ENCODE data around the gene CFAP46. TPM values are rescaled to one million over a fixed set of nuclear protein-coding genes. Genes with fewer than 3 reads are reported as not detected.

Gene CFAP46
- total and polyA plus RNA-seq, 10 of the 15 experiments (the other 5 are each of a cell fraction or from before 2014, with no cell fraction given), result 0.01 to 0.18 (median 0.03) TPM; not detected in 7

- H3K9ac ChIP-seq (ENCODE audit: control insufficient read depth, insufficient read depth, low read length), result no peak overlapping the region
- no peak overlapping the region for H3K27ac ChIP-seq (ENCODE audit: control insufficient read depth, insufficient read depth)
- POLR2A ChIA-PET, result no interaction called here
- no peak overlapping the region for H3K4me2 ChIP-seq (ENCODE audit: control insufficient read depth, insufficient read depth)
- SMC1A ChIA-PET (ENCODE audit: uncharacterized antibody, unreplicated experiment), result no interaction called here
- FAIRE-seq, result no peak
- no peaks in the 10 kb centered on the region for H3K27me3 ChIP-seq (replicated peaks in 1 of 2; ENCODE audit: control insufficient read depth in 2 of 2, insufficient read depth in 2 of 2, low read length in 1 of 2)
- DNase-seq (ENCODE audit: low read depth, low spot score), result no peak
- RAD21 ChIA-PET (ENCODE audit: unreplicated experiment), result no interaction called here
- CTCF ChIA-PET, result interaction anchor here (0.6 kb wide), 1 partner anchor 128 kb away, joined by 3 read pairs; no protein-coding TSS in a partner anchor
- no peaks in the 10 kb centered on the region for H3K36me3 ChIP-seq (ENCODE audit: control insufficient read depth in 2 of 2, insufficient read depth in 2 of 2, low read length in 1 of 2)
- WGBS (ENCODE audit: insufficient coverage, insufficient replicate concordance, low lambda C conversion rate, missing lambda C conversion rate), result 47% methylated on average over 21 of the region's 25 CpGs
- no peaks in the 10 kb centered on the region for H3K4me1 ChIP-seq (ENCODE audit: control insufficient read depth, insufficient read depth, low read length)
- no peaks in the 10 kb centered on the region for H3K9me3 ChIP-seq (replicated peaks; ENCODE audit: control insufficient read depth, insufficient read depth, low read length)
- in situ Hi-C loops (cut with MboI) (no loop called here), intact Hi-C loops (cut with micrococcal nuclease; ENCODE audit: unreplicated experiment) (no loop called here)
- no peak overlapping the region for H2AFZ ChIP-seq (ENCODE audit: control insufficient read depth, low read depth, low read length)
- no peak for ATAC-seq
- no TSS peak for BruUV-seq (replicated peaks)
- H4K20me1 ChIP-seq (ENCODE audit: control insufficient read depth, insufficient read depth), result no peaks in the 10 kb centered on the region
- no peaks in the 10 kb centered on the region for H3K79me2 ChIP-seq (ENCODE audit: control insufficient read depth, insufficient read depth, low read length)
- H3K4me3 ChIP-seq, result no peak overlapping the region
- TF ChIP-seq ZNF622 (IDR thresholded peaks at IDR 0.05), result no peak
- TF ChIP-seq BCL11A (IDR thresholded peaks at IDR 0.05; ENCODE audit: low read depth, low read length), result no peak
- no peak for TF ChIP-seq SMARCA5 (IDR thresholded peaks at IDR 0.05)
- TF ChIP-seq MYB (IDR thresholded peaks at IDR 0.05; ENCODE audit: borderline replicate concordance, low read depth, low read length), result no peak
- TF ChIP-seq LARP7 (IDR thresholded peaks at IDR 0.05), result no peak
- TF ChIP-seq EP300 (IDR thresholded peaks at IDR 0.05; ENCODE audit: borderline replicate concordance in 1 of 2, control insufficient read depth in 1 of 2, low read depth in 2 of 2, low read length in 2 of 2), result no peak
- TF ChIP-seq NRF1 (conservative IDR thresholded peaks at IDR 0.05; ENCODE audit: low read depth, low read length), result no peak
- TF ChIP-seq, protein P1, sequence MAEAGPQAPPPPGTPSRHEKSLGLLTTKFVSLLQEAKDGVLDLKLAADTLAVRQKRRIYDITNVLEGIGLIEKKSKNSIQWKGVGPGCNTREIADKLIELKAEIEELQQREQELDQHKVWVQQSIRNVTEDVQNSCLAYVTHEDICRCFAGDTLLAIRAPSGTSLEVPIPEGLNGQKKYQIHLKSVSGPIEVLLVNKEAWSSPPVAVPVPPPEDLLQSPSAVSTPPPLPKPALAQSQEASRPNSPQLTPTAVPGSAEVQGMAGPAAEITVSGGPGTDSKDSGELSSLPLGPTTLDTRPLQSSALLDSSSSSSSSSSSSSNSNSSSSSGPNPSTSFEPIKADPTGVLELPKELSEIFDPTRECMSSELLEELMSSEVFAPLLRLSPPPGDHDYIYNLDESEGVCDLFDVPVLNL (IDR thresholded peaks at IDR 0.05; ENCODE audit: low read depth, low read length), result no peak
- no peak for TF ChIP-seq BMI1 (IDR thresholded peaks at IDR 0.05; ENCODE audit: borderline replicate concordance)
- TF ChIP-seq, protein P2, sequence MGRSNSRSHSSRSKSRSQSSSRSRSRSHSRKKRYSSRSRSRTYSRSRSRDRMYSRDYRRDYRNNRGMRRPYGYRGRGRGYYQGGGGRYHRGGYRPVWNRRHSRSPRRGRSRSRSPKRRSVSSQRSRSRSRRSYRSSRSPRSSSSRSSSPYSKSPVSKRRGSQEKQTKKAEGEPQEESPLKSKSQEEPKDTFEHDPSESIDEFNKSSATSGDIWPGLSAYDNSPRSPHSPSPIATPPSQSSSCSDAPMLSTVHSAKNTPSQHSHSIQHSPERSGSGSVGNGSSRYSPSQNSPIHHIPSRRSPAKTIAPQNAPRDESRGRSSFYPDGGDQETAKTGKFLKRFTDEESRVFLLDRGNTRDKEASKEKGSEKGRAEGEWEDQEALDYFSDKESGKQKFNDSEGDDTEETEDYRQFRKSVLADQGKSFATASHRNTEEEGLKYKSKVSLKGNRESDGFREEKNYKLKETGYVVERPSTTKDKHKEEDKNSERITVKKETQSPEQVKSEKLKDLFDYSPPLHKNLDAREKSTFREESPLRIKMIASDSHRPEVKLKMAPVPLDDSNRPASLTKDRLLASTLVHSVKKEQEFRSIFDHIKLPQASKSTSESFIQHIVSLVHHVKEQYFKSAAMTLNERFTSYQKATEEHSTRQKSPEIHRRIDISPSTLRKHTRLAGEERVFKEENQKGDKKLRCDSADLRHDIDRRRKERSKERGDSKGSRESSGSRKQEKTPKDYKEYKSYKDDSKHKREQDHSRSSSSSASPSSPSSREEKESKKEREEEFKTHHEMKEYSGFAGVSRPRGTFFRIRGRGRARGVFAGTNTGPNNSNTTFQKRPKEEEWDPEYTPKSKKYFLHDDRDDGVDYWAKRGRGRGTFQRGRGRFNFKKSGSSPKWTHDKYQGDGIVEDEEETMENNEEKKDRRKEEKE (IDR thresholded peaks at IDR 0.05), result no peak
- TF ChIP-seq CREB1 (IDR thresholded peaks at IDR 0.05; ENCODE audit: low read depth), result no peak
- TF ChIP-seq RB1 (IDR thresholded peaks at IDR 0.05; ENCODE audit: borderline replicate concordance), result no peak
- no peak for TF ChIP-seq CUX1 (IDR thresholded peaks at IDR 0.05; ENCODE audit: insufficient replicate concordance, low read depth, low read length)
- no peak for TF ChIP-seq MYC (IDR thresholded peaks at IDR 0.05; ENCODE audit: insufficient read depth, insufficient read length, insufficient replicate concordance, low read length, severe bottlenecking)
Measured at GRCh38 chr10:132834891-132835847, 107.2 kb downstream of the CFAP46 start.
